Thymus (tissue), 11 donors: ENCODE measurements around the gene S100A14. TPM values are rescaled to one million over a fixed set of nuclear protein-coding genes. Genes with fewer than 3 reads are reported as not detected.

Experiments used
- DNase-seq, 9 donors: peaks; one replicate each; pipeline ENCODE4 v3.0.0-alpha.2; 2013; ENCODE audit warnings: low spot score in 9 of 9, low read depth in 6 of 9, missing footprints in 1 of 9
- H3K27ac ChIP-seq, 2 donors: one replicate each; pipeline ENCODE4 v1.5.1; 2013; ENCODE audit warnings: control low read depth in 1 of 2, low read depth in 1 of 2, low read length in 1 of 2, mild to moderate bottlenecking in 1 of 2, moderate library complexity in 1 of 2
- H3K27me3 ChIP-seq, 2 donors: one replicate each; pipeline ENCODE4 v1.5.1; 2013; ENCODE audit warnings: low read length in 1 of 2; ENCODE audit not compliant: control insufficient read depth in 2 of 2, insufficient read depth in 1 of 2
- H3K36me3 ChIP-seq, 2 donors: one replicate each; pipeline ENCODE4 v1.5.1; 2013; ENCODE audit warnings: low read length in 1 of 2, mild to moderate bottlenecking in 1 of 2, moderate library complexity in 1 of 2; ENCODE audit not compliant: control insufficient read depth in 2 of 2, insufficient read depth in 2 of 2
- H3K4me1 ChIP-seq, 2 donors: one replicate each; pipeline ENCODE4 v1.5.1; 2013; ENCODE audit warnings: low read length in 2 of 2; ENCODE audit not compliant: control insufficient read depth in 2 of 2, insufficient read depth in 2 of 2
- H3K4me3 ChIP-seq, 2 donors: one replicate each; pipeline ENCODE4 v1.5.1; 2013; ENCODE audit warnings: low read length in 2 of 2, control low read depth in 1 of 2, mild to moderate bottlenecking in 1 of 2
- H3K9me3 ChIP-seq, 2 donors: one replicate each; pipeline ENCODE4 v1.5.1; 2013; ENCODE audit warnings: low read length in 1 of 2, mild to moderate bottlenecking in 1 of 2; ENCODE audit not compliant: control insufficient read depth in 2 of 2, insufficient read depth in 1 of 2
- WGBS: extraction: QIAGEN DNeasy Blood & Tissue Kit; methylation state at CpG from one replicate; pipeline ENCODE4 v1.1.7; 2013; 5-methylcytosine and 5-hydroxymethylcytosine counted together
- polyA plus RNA-seq: library from polyadenylated mRNA; stranded (reverse); fragments of 200-250 nt; gene quantifications from one replicate; pipeline ENCODE4 v1.2.3, GENCODE V29; 2013
- total RNA-seq: library from RNA; stranded (reverse); fragments of 120-200 nt; gene quantifications from one replicate; pipeline ENCODE4 v1.2.4, GENCODE V29; 2013
- donor health status: healthy.

Gene S100A14
- total and polyA plus RNA-seq, 2 donors, result 137 to 302 TPM

DNA sequence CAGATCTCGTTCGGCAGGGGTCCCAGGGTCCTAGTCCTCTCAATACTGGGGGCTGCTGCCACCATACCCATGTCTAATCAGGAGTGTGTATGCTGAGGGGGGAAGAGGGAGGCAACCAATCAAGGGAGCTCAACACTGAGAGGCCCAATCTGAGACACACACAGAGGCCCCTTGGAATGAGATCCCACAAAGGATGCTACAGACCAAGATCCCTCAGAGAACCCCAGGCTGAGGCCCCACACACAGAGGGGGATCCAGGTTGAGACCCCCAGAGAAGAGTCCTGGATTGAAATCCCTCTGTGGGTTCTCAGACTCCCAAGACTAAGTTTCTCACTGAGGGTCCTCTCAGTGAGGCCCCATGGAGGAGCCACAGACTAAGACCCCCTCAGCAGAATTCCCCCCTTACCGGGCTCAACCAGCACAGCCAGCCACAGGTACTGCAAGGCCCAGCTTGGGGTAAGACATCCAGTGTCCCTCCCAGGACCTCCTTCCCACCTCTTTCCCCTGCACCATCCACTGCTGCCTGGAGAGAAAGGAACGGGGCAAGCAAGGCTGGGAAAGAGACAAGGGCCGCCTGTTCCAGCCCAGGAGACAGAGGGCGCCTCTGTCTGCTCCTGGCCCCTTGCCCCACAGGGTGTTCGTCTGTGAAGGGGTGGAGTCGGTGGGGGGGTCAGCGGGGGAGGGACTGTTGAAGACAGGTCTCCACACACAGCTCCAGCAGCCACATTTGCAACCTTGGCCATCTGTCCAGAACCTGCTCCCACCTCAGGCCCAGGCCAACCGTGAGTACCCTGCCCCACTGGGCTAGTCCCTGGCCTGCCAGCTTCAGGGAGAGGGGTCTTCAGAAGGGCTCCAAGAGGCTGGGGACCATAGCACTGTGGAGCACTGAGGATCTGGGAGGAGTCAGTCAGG is 11.8 kb upstream of the S100A14 start, which contains the start of gene S100A1:
Gene S100A1 (plus strand): TSS at position 720 of the 912 bp plus-strand sequence. CDS start 2,088 bp downstream, outside the sequence.
- no peak for DNase-seq
- peaks cover 0 to 8% of the 10 kb centered on the region in 2 donors for H3K27me3 ChIP-seq
- H3K9me3 ChIP-seq, result no peaks in the 10 kb centered on the region
- H3K4me1 ChIP-seq, result peaks cover 0 to 24% of the 10 kb centered on the region in 2 donors
- H3K27ac ChIP-seq, result no peak within 1 kb of the TSS
- H3K36me3 ChIP-seq, result no peaks in the 10 kb centered on the region
- WGBS, result 92% methylated on average over 10 of the region's 10 CpGs
- H3K4me3 ChIP-seq, result peak within 1 kb of the TSS; percentile 13 to 14

GRCh38 chr1:153626904-153627714 is 11.0 kb upstream of the S100A14 start, which contains the start of gene S100A13:
Gene S100A13, minus strand, starts transcription at chr1:153627505. Its CDS starts 1,033 bp downstream, at chr1:153626472.
- H3K4me1 ChIP-seq, result peaks cover 0 to 24% of the 10 kb centered on the region in 2 donors
- peak within 1 kb of the TSS; percentile 13 to 14 for H3K4me3 ChIP-seq
- H3K27ac ChIP-seq, result no peak within 1 kb of the TSS
- WGBS, result 72% methylated on average over 28 of the region's 28 CpGs
- H3K36me3 ChIP-seq, result no peaks in the 10 kb centered on the region
- no peak for DNase-seq
- no peaks in the 10 kb centered on the region for H3K9me3 ChIP-seq
- peaks cover 0 to 8% of the 10 kb centered on the region in 2 donors for H3K27me3 ChIP-seq

- no peak overlapping the region for H3K27ac ChIP-seq
- no peak overlapping the region for H3K4me3 ChIP-seq
- no peaks in the 10 kb centered on the region for H3K9me3 ChIP-seq
- DNase-seq, result no peak
- WGBS, result 89% methylated on average over 3 of the region's 3 CpGs
- H3K27me3 ChIP-seq, result peaks cover 0 to 8% of the 10 kb centered on the region in 2 donors
- H3K4me1 ChIP-seq, result peaks cover 0 to 24% of the 10 kb centered on the region in 2 donors
- H3K36me3 ChIP-seq, result no peaks in the 10 kb centered on the region
Measured at GRCh38 chr1:153626477-153626903, 10.4 kb upstream of the S100A14 start.

GRCh38 chr1:153624965-153625611 is 9.0 kb upstream of the S100A14 start:
- peaks cover 0 to 23% of the 10 kb centered on the region in 2 donors for H3K4me1 ChIP-seq
- no peaks in the 10 kb centered on the region for H3K36me3 ChIP-seq
- 95% methylated on average over 10 of the region's 10 CpGs for WGBS
- H3K27ac ChIP-seq, result no peak overlapping the region
- no peak overlapping the region for H3K4me3 ChIP-seq
- no peak for DNase-seq
- H3K9me3 ChIP-seq, result no peaks in the 10 kb centered on the region
- peaks cover 0 to 8% of the 10 kb centered on the region in 2 donors for H3K27me3 ChIP-seq

- WGBS, result 94% methylated on average over 7 of the region's 7 CpGs
- Histone ChIP-seq H3K4me3 (no peak overlapping the region), H3K36me3 (no peaks in the 10 kb centered on the region), H3K27ac (no peak overlapping the region), H3K27me3 (peaks cover 0 to 8% of the 10 kb centered on the region in 2 donors), H3K9me3 (no peaks in the 10 kb centered on the region), H3K4me1 (peaks cover 0 to 12% of the 10 kb centered on the region in 2 donors)
- DNase-seq, result no peak
Measured at GRCh38 chr1:153623101-153623500, 7.0 kb upstream of the S100A14 start.

DNA sequence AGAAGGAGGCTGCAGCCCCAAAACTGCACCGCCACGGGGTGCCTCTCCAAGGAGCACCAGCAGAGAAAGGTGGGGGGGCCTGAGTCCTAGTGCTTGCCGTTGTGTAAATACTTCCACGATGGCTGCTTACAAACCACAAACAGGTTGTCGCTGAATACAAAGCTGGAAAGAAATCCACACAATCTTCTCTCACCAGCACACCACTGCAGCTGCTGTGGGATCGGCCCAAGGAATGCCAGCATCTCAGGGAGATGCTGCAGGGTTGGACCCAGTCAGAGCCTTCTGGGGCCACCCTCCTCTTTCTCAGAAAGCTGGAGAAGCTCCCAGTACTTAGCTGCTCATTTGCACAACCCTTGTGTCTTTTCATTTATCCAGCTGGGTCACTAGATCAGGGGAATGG is 3.0 kb upstream of the S100A14 start:
- no peaks in the 10 kb centered on the region for H3K36me3 ChIP-seq
- DNase-seq, result no peak
- H3K4me1 ChIP-seq, result peaks cover 0 to 20% of the 10 kb centered on the region in 2 donors
- no peak overlapping the region for H3K27ac ChIP-seq
- no peaks in the 10 kb centered on the region for H3K27me3 ChIP-seq
- no peak overlapping the region for H3K4me3 ChIP-seq
- 98% methylated on average over 6 of the region's 6 CpGs for WGBS
- H3K9me3 ChIP-seq, result no peaks in the 10 kb centered on the region

- peak in 4 of 9 donors; percentile 51 to 63 (median 54) for DNase-seq
- WGBS, result 33% methylated on average over 6 of the region's 6 CpGs
- Histone ChIP-seq H3K4me1 (peaks cover 0 to 20% of the 10 kb centered on the region in 2 donors), H3K9me3 (no peaks in the 10 kb centered on the region), H3K27ac (peak overlapping the region in 1 of 2 donors; percentile 17), H3K27me3 (no peaks in the 10 kb centered on the region), H3K4me3 (no peak overlapping the region), H3K36me3 (no peaks in the 10 kb centered on the region)
Measured at GRCh38 chr1:153617663-153618062, 1.5 kb upstream of the S100A14 start.

DNA sequence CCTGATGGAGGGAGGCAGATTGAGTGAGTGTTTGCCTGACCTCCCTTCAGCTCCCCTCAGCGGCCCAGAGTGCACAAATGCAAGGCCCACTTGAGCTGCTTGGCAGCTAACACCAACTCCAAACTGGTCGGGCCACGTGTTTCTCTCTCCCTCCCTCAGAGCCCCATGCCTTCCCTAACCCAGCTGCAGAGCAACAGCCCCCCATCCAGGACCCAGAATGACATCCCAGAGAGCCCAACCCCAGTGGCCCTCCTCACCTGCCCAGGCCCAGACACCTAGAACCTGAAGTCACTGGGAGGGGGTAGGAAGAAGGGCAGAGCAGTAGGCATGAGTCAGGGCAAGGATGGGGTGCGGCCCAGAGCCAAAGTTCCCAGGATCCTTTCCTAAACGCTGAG is 789 bp upstream of the S100A14 start:
- H3K27ac ChIP-seq, result peak overlapping the region in 1 of 2 donors; percentile 64
- peaks cover 0 to 20% of the 10 kb centered on the region in 2 donors for H3K4me1 ChIP-seq
- H3K36me3 ChIP-seq, result no peaks in the 10 kb centered on the region
- H3K9me3 ChIP-seq, result no peaks in the 10 kb centered on the region
- H3K4me3 ChIP-seq, result no peak overlapping the region
- DNase-seq, result no peak
- WGBS, result 94% methylated on average over 5 of the region's 5 CpGs
- H3K27me3 ChIP-seq, result no peaks in the 10 kb centered on the region
